Endothelial cell of umbilical vein (primary cell): Measurements from ENCODE around the gene SLC9A9. TPM values are rescaled to one million over a fixed set of nuclear protein-coding genes. Genes with fewer than 3 reads are reported as not detected.

ENCODE experiments used
- BruUV-seq: library from RNA; stranded (reverse); fragments of 400-500 nt; replicated peaks from 2 replicates; lab custom pipeline; 2021; lab: Mats Ljungman, UMichigan
- CTCF ChIA-PET: fragments of 300-600, 350-600 bp; sonication (Branson Sonifier 250); formaldehyde crosslinking; loops from one replicate; lab custom pipeline; 2021; ENCODE audit warnings: antibody characterized with exemption, inconsistent platforms; lab: Charles Lee
- POLR2A ChIA-PET: fragments of 300-600, 350-600 bp; sonication (Branson Sonifier 250); formaldehyde crosslinking; loops from one replicate; lab custom pipeline; 2021; ENCODE audit warnings: antibody characterized with exemption, inconsistent platforms; lab: Charles Lee
- DNase-seq: peaks from one replicate; pipeline ENCODE4 v3.0.0-alpha.2; 2011; ENCODE audit warnings: low read depth, low spot score
- FAIRE-seq: peaks from 2 replicates; lab custom pipeline; 2011; peaks lifted over from hg19 to GRCh38; lab: Jason Lieb, UNC
- H2AFZ ChIP-seq: 2 replicates; pipeline ENCODE4 v1.6.0; 2012; ENCODE audit warnings: low read depth, low read length, control low read depth, inconsistent platforms
- H3K27ac ChIP-seq: 2 replicates; pipeline ENCODE4 v1.5.1; 2011; ENCODE audit warnings: low read depth, mild to moderate bottlenecking, control low read depth, low read length, moderate library complexity; ENCODE audit not compliant: insufficient read depth
- H3K27me3 ChIP-seq, 2 experiments: 2 replicates each; pipeline versions ENCODE4 v1.6.0 to v1.6.1; 2011; ENCODE audit warnings: low read length in 2 of 2, mixed read lengths in 1 of 2; ENCODE audit not compliant: control insufficient read depth in 2 of 2, insufficient read depth in 2 of 2
- H3K36me3 ChIP-seq, 2 experiments: 2 replicates in 1 of 2; 3 replicates in 1 of 2; pipeline ENCODE4 v1.5.1; 2011; ENCODE audit warnings: low read length in 2 of 2, mild to moderate bottlenecking in 1 of 2, moderate library complexity in 1 of 2; ENCODE audit not compliant: control insufficient read depth in 2 of 2, insufficient read depth in 2 of 2; ENCODE audit errors: extremely low read depth in 1 of 2
- H3K4me1 ChIP-seq: 3 replicates; pipeline ENCODE4 v1.5.1; 2011; ENCODE audit warnings: mild to moderate bottlenecking, low read length; ENCODE audit not compliant: control insufficient read depth, insufficient read depth; ENCODE audit errors: extremely low read depth
- H3K4me2 ChIP-seq: 2 replicates; pipeline ENCODE4 v1.6.1; 2011; ENCODE audit warnings: low read length, control low read depth, mixed read lengths; ENCODE audit not compliant: insufficient read depth
- H3K4me3 ChIP-seq, 3 experiments: fragments of 200-600 bp in 1 of 3; sonication (generic), shearing (Covaris generic) in 1 of 3; replicated peaks in 1 of 3; 2 replicates each; pipeline ENCODE4 v1.5.1; 2011 to 2016; ENCODE audit warnings: control low read depth in 3 of 3, low read length in 3 of 3, mild to moderate bottlenecking in 2 of 3, inconsistent platforms in 1 of 3, low read depth in 1 of 3, moderate library complexity in 1 of 3; ENCODE audit not compliant: insufficient read depth in 1 of 3
- H3K79me2 ChIP-seq: 2 replicates; pipeline ENCODE4 v1.6.0; 2012; ENCODE audit warnings: low read length, inconsistent platforms; ENCODE audit not compliant: control insufficient read depth, insufficient read depth
- H3K9ac ChIP-seq: replicated peaks from 2 replicates; pipeline ENCODE3; 2011; ENCODE audit warnings: low read length, control low read depth; ENCODE audit not compliant: insufficient read depth; ENCODE audit errors: extremely low read depth
- H3K9me1 ChIP-seq: replicated peaks from 3 replicates; pipeline ENCODE4 v1.6.0; 2011; ENCODE audit warnings: mild to moderate bottlenecking, low read length; ENCODE audit not compliant: control insufficient read depth, insufficient read depth; ENCODE audit errors: extremely low read depth
- H3K9me3 ChIP-seq: replicated peaks from 2 replicates; pipeline ENCODE4 v1.5.1; 2012; ENCODE audit warnings: low read length, inconsistent platforms; ENCODE audit not compliant: control insufficient read depth, insufficient read depth
- H4K20me1 ChIP-seq: replicated peaks from 2 replicates; pipeline ENCODE3; 2011; ENCODE audit warnings: mild to moderate bottlenecking, low read length; ENCODE audit not compliant: control insufficient read depth, insufficient read depth; ENCODE audit errors: extremely low read depth
- CTCF ChIP-seq, 2 donors: IDR thresholded peaks; 1 replicate in 1 of 2; 2 replicates in 1 of 2; pipeline ENCODE4 v1.5.1; 2011; ENCODE audit warnings: low read length in 2 of 2, mild to moderate bottlenecking in 2 of 2, moderate library complexity in 2 of 2, control low read depth in 1 of 2, inconsistent platforms in 1 of 2, low read depth in 1 of 2; ENCODE audit not compliant: insufficient read depth in 1 of 2; ENCODE audit errors: extremely low read depth in 1 of 2
- EZH2 ChIP-seq: IDR thresholded peaks from 2 replicates; pipeline ENCODE4 v1.6.1; 2012; ENCODE audit warnings: borderline replicate concordance, low read depth, mild to moderate bottlenecking, moderate library complexity, low read length, inconsistent platforms; ENCODE audit not compliant: severe bottlenecking
- FOS ChIP-seq: IDR thresholded peaks from 2 replicates; pipeline ENCODE4 v1.6.1; 2011; ENCODE audit warnings: mild to moderate bottlenecking, low read length, moderate library complexity, borderline replicate concordance; ENCODE audit not compliant: insufficient read depth
- GATA2 ChIP-seq: IDR thresholded peaks from 2 replicates; pipeline ENCODE4 v1.7.0; 2011; ENCODE audit warnings: low read depth, mild to moderate bottlenecking, moderate library complexity, mixed read lengths, low read length; ENCODE audit not compliant: insufficient read length, insufficient read depth
- JUN ChIP-seq: IDR thresholded peaks from 2 replicates; pipeline ENCODE4 v1.6.1; 2011; ENCODE audit warnings: borderline replicate concordance, low read depth; ENCODE audit not compliant: insufficient read length, insufficient read depth
- MAX ChIP-seq: IDR thresholded peaks from 2 replicates; pipeline ENCODE4 v1.6.1; 2011; ENCODE audit not compliant: insufficient read depth, insufficient read length
- MYC ChIP-seq: IDR thresholded peaks from one replicate; pipeline ENCODE4 v1.6.1; 2011; ENCODE audit warnings: mild to moderate bottlenecking, low read depth, low read length
- POLR2AphosphoS5 ChIP-seq: IDR thresholded peaks from 2 replicates; pipeline ENCODE4 v1.6.1; 2012; ENCODE audit warnings: low read depth, mild to moderate bottlenecking, control low read depth, low read length, moderate library complexity; ENCODE audit not compliant: insufficient read depth
- dilution Hi-C: fragments of 300-500 bp; cut with MboI; formaldehyde crosslinking; loops from one replicate; pipeline ENCODE4 v1.15.0; 2019; ENCODE audit warnings: low sequenced_read_pairs; ENCODE audit not compliant: extremely low pct_ligation_motif_present
- intact Hi-C: fragments of 100-400 bp; cut with micrococcal nuclease; formaldehyde crosslinking; loops from one replicate; pipeline ENCODE4 v1.10.0; 2022
- polyA plus RNA-seq, 4 experiments: library from polyadenylated mRNA; depleted of rRNA in 3 of 4; stranded (reverse) in 3 of 4; unstranded in 1 of 4; fragments of >200 nt; gene quantifications; 2 replicates each; pipeline versions ENCODE4 v1.2.1 to v1.2.3, GENCODE V29; 2011 to 2012; ENCODE audit warnings: missing spikeins in 1 of 4
- total RNA-seq: library from RNA; stranded (reverse); gene quantifications from 2 replicates; pipeline ENCODE4 v1.2.3, GENCODE V29; 2021

Gene SLC9A9
- total and polyA plus RNA-seq, 2 donors (not counting 3 experiments of a cell fraction or from before 2014, with no cell fraction given), result 1.5 to 1.8 TPM

- TF ChIP-seq EZH2, result no peak
- no peak for TF ChIP-seq JUN
- no peak for TF ChIP-seq GATA2
- peak; percentile 76 to 84 for TF ChIP-seq CTCF (IDR thresholded peaks at IDR 0.05; ENCODE audit: extremely low read depth in 1 of 2, insufficient read depth in 1 of 2, low read depth in 1 of 2, low read length in 2 of 2)
- no peak for TF ChIP-seq FOS
- TF ChIP-seq MYC, result no peak
- no peak for TF ChIP-seq POLR2AphosphoS5
- no peak for TF ChIP-seq MAX
- Histone ChIP-seq H3K4me1 (no peaks in the 10 kb centered on the region), H2AFZ (peak overlapping the region; percentile 79), H3K9me3 (no peaks in the 10 kb centered on the region), H3K4me2 (no peak overlapping the region), H3K79me2 (no peaks in the 10 kb centered on the region), H4K20me1 (no peaks in the 10 kb centered on the region), H3K27me3 (peaks cover 0 to under 1% of the 10 kb centered on the region in 2 experiments), H3K9me1 (no peaks in the 10 kb centered on the region), H3K36me3 (no peaks in the 10 kb centered on the region), H3K27ac (no peak overlapping the region), H3K4me3 (no peak overlapping the region), H3K9ac (no peak overlapping the region)
- CTCF ChIA-PET, result interaction anchor here (0.6 to 3.4 kb wide), 108 partner anchors 8 to 1086 kb away, joined by 3 to 38 read pairs (median 4); partner anchors contain the start of genes CHST2 and U2SURP
- FAIRE-seq, result peak; percentile 81
- POLR2A ChIA-PET, result no interaction called here
- intact Hi-C loops, result loop anchor here (1.0 to 5.0 kb wide), 4 partner anchors 30 to 637 kb away; no protein-coding TSS in a partner anchor
- peak; percentile 80 for DNase-seq
- no TSS peak for BruUV-seq
- dilution Hi-C loops, result no loop called here
Observed at GRCh38 chr3:143674100-143674968, 173.9 kb downstream of the SLC9A9 start.
